Measurements from ENCODE around the gene MFAP5. TPM values are rescaled to one million over a fixed set of nuclear protein-coding genes. Genes with fewer than 3 reads are reported as not detected.

The MFAP5 gene
- total and polyA plus RNA-seq, 2 donors (not counting 3 experiments of a cell fraction or from before 2014, with no cell fraction given): 0.39 TPM; not detected in 1

DNA sequence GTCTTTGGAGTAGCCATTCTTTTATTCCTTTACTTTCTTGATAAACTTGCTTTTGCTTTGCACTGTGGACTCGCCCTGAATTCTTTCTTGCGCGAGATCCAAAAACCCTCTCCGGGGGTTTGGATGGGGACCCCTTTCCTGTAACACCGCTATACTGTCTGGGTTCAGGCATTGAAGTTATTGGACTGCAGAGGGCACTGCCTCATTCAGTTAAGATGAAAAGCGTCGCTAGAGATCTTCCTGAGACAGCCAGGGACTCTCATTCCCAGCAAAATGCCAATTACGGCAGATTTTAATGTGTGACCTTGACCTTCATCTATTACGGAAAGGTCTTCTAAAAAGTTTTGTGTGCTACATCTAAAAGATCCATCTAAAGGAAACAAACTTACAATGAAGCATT lies 17.9 kb upstream of the MFAP5 start:
- Histone ChIP-seq H4K20me1 (replicated peaks; ENCODE audit: control insufficient read depth, extremely low read depth, insufficient read depth, low read length) (no peaks in the 10 kb centered on the region), H3K27ac (ENCODE audit: insufficient read depth, low read depth, low read length) (peak overlapping the region; percentile 63), H3K4me1 (ENCODE audit: control insufficient read depth, extremely low read depth, insufficient read depth, low read length) (peaks cover 33% of the 10 kb centered on the region), H2AFZ (ENCODE audit: low read depth, low read length) (no peak overlapping the region), H3K9me3 (replicated peaks; ENCODE audit: control insufficient read depth, insufficient read depth, low read length) (no peaks in the 10 kb centered on the region), H3K4me2 (ENCODE audit: insufficient read depth, low read length) (peak overlapping the region; percentile 71), H3K27me3 (ENCODE audit: control insufficient read depth in 2 of 2, insufficient read depth in 2 of 2, low read length in 2 of 2) (no peaks in the 10 kb centered on the region), H3K36me3 (ENCODE audit: control insufficient read depth in 2 of 2, extremely low read depth in 1 of 2, insufficient read depth in 2 of 2, low read length in 2 of 2) (no peaks in the 10 kb centered on the region), H3K9me1 (replicated peaks; ENCODE audit: control insufficient read depth, extremely low read depth, insufficient read depth, low read length) (no peaks in the 10 kb centered on the region), H3K79me2 (ENCODE audit: control insufficient read depth, insufficient read depth, low read length) (no peaks in the 10 kb centered on the region), H3K9ac (replicated peaks; ENCODE audit: extremely low read depth, insufficient read depth, low read length) (peak overlapping the region; percentile 61), H3K4me3 (replicated peaks in 1 of 3; ENCODE audit: insufficient read depth in 1 of 3, low read depth in 1 of 3, low read length in 3 of 3) (no peak overlapping the region)
- BruUV-seq (replicated peaks): no TSS peak
- TF ChIP-seq POLR2A (IDR thresholded peaks at IDR 0.05; ENCODE audit: low read depth, low read length): no peak
- TF ChIP-seq JUN (IDR thresholded peaks at IDR 0.05; ENCODE audit: borderline replicate concordance, insufficient read depth, insufficient read length, low read depth): no peak
- TF ChIP-seq, protein P1, sequence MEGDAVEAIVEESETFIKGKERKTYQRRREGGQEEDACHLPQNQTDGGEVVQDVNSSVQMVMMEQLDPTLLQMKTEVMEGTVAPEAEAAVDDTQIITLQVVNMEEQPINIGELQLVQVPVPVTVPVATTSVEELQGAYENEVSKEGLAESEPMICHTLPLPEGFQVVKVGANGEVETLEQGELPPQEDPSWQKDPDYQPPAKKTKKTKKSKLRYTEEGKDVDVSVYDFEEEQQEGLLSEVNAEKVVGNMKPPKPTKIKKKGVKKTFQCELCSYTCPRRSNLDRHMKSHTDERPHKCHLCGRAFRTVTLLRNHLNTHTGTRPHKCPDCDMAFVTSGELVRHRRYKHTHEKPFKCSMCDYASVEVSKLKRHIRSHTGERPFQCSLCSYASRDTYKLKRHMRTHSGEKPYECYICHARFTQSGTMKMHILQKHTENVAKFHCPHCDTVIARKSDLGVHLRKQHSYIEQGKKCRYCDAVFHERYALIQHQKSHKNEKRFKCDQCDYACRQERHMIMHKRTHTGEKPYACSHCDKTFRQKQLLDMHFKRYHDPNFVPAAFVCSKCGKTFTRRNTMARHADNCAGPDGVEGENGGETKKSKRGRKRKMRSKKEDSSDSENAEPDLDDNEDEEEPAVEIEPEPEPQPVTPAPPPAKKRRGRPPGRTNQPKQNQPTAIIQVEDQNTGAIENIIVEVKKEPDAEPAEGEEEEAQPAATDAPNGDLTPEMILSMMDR (IDR thresholded peaks at IDR 0.05; ENCODE audit: extremely low read depth in 1 of 2, insufficient read depth in 1 of 2, low read depth in 1 of 2, low read length in 2 of 2): peak in 1 of 2 donors; percentile 11
- ChIA-PET CTCF (interaction anchor here (1.1 to 5.8 kb wide), 12 partner anchors 10 to 369 kb away, joined by 3 to 74 read pairs (median 10); partner anchors contain the start of gene RIMKLB), POLR2A (interaction anchor here (0.9 kb wide), 1 partner anchor 17 kb away, joined by 3 read pairs; the partner anchor contains the start of gene RIMKLB)
- intact Hi-C loops (cut with micrococcal nuclease) (no loop called here), dilution Hi-C loops (cut with MboI; ENCODE audit: extremely low pct_ligation_motif_present, low sequenced_read_pairs) (no loop called here)
- no peak for DNase-seq (ENCODE audit: low read depth, low spot score)
- FAIRE-seq: no peak

DNA sequence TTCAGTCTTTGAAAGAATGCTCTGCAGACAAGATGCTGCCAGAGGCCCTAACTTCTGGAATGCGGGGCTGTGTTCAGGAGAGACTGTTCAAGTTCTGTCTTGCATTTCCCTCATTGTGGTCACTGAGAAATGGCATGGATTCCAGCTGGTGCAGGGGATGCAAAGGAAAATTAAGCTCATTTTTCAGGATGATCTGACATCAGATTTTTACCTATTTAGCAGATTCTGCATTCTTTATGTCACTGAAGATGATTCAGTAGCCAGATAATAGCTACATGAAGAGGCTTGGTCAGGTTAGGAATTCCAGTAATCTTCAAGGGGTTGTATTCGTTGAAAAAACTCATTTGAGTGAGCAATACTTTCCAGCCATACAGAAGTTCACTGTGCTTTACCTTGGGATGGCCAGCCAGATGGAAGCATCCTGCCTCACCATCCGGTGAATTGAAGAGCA lies 16.1 kb upstream of the MFAP5 start:
- H2AFZ ChIP-seq (ENCODE audit: low read depth, low read length): no peak overlapping the region
- H4K20me1 ChIP-seq (replicated peaks; ENCODE audit: control insufficient read depth, extremely low read depth, insufficient read depth, low read length): no peaks in the 10 kb centered on the region
- intact Hi-C loops (cut with micrococcal nuclease): no loop called here
- no peaks in the 10 kb centered on the region for H3K27me3 ChIP-seq (ENCODE audit: control insufficient read depth in 2 of 2, insufficient read depth in 2 of 2, low read length in 2 of 2)
- TF ChIP-seq GATA2 (IDR thresholded peaks at IDR 0.05; ENCODE audit: insufficient read depth, insufficient read length, low read depth, low read length): no peak
- no peak for TF ChIP-seq POLR2A (IDR thresholded peaks at IDR 0.05; ENCODE audit: low read depth, low read length)
- TF ChIP-seq, protein P1 (IDR thresholded peaks at IDR 0.05; ENCODE audit: extremely low read depth in 1 of 2, insufficient read depth in 1 of 2, low read depth in 1 of 2, low read length in 2 of 2): no peak
- H3K79me2 ChIP-seq (ENCODE audit: control insufficient read depth, insufficient read depth, low read length): no peaks in the 10 kb centered on the region
- no peak overlapping the region for H3K4me3 ChIP-seq (replicated peaks in 1 of 3; ENCODE audit: insufficient read depth in 1 of 3, low read depth in 1 of 3, low read length in 3 of 3)
- no peak overlapping the region for H3K27ac ChIP-seq (ENCODE audit: insufficient read depth, low read depth, low read length)
- no peaks in the 10 kb centered on the region for H3K36me3 ChIP-seq (ENCODE audit: control insufficient read depth in 2 of 2, extremely low read depth in 1 of 2, insufficient read depth in 2 of 2, low read length in 2 of 2)
- FAIRE-seq: no peak
- H3K9me3 ChIP-seq (replicated peaks; ENCODE audit: control insufficient read depth, insufficient read depth, low read length): no peaks in the 10 kb centered on the region
- no peak overlapping the region for H3K9ac ChIP-seq (replicated peaks; ENCODE audit: extremely low read depth, insufficient read depth, low read length)
- CTCF ChIA-PET: interaction anchor here (1.0 to 5.0 kb wide), 8 partner anchors 9 to 371 kb away, joined by 3 to 58 read pairs (median 6); no protein-coding TSS in a partner anchor
- no peak overlapping the region for H3K4me2 ChIP-seq (ENCODE audit: insufficient read depth, low read length)
- BruUV-seq (replicated peaks): no TSS peak
- H3K9me1 ChIP-seq (replicated peaks; ENCODE audit: control insufficient read depth, extremely low read depth, insufficient read depth, low read length): no peaks in the 10 kb centered on the region
- H3K4me1 ChIP-seq (ENCODE audit: control insufficient read depth, extremely low read depth, insufficient read depth, low read length): peaks cover 40% of the 10 kb centered on the region
- dilution Hi-C loops (cut with MboI; ENCODE audit: extremely low pct_ligation_motif_present, low sequenced_read_pairs): no loop called here
- DNase-seq (ENCODE audit: low read depth, low spot score): no peak
- POLR2A ChIA-PET: no interaction called here

Measured in endothelial cell of umbilical vein (primary cell).